ENCODE data around the gene CACNA1S. TPM values are rescaled to one million over a fixed set of nuclear protein-coding genes. Genes with fewer than 3 reads are reported as not detected.

CACNA1S gene
- polyA plus RNA-seq, 1 of the 3 experiments (the other 2 are of a cell fraction), result not detected

- H3K4me2 ChIP-seq, result peak overlapping the region; percentile 99
- peaks cover 11 to 16% of the 10 kb centered on the region in 2 experiments; a peak in 3 of 4 replicates for H3K4me1 ChIP-seq (ENCODE audit: control insufficient read depth in 1 of 2, insufficient read depth in 2 of 2, low read depth in 1 of 2, low read length in 1 of 2)
- ChIA-PET POLR2A (interaction anchor here (0.7 to 1.2 kb wide), 7 partner anchors 11 to 34 kb away, joined by 3 to 4 read pairs (median 3); no protein-coding TSS in a partner anchor), CTCF (interaction anchor here (0.6 to 3.0 kb wide), 10 partner anchors 13 to 207 kb away, joined by 3 to 15 read pairs (median 3); no protein-coding TSS in a partner anchor)
- no peaks in the 10 kb centered on the region for H4K20me1 ChIP-seq (ENCODE audit: insufficient read depth)
- no peak for DNase-seq
- no peaks in the 10 kb centered on the region for H3F3A ChIP-seq (replicated peaks; ENCODE audit: insufficient read depth)
- H3K4me3 ChIP-seq (ENCODE audit: low read depth in 2 of 2, low read length in 1 of 2), result peak overlapping the region; percentile 63 to 84
- no peaks in the 10 kb centered on the region for H3K9me2 ChIP-seq
- no peaks in the 10 kb centered on the region for H3K27me3 ChIP-seq (ENCODE audit: insufficient read depth)
- peaks cover 15% of the 10 kb centered on the region for H3K79me2 ChIP-seq (ENCODE audit: insufficient read depth)
- peak overlapping the region; percentile 75 for H3K9ac ChIP-seq
- WGBS (ENCODE audit: low lambda C conversion rate), result 5% methylated on average over 14 of the region's 37 CpGs
- H2AFZ ChIP-seq (ENCODE audit: low read depth), result peak overlapping the region; percentile 95
- no peak; the same call in 1 of the 2 replicates for TF ChIP-seq POLR2AphosphoS5 (IDR thresholded peaks at IDR 0.05; ENCODE audit: low read depth, low read length)
- no peak for TF ChIP-seq FOXM1 (IDR thresholded peaks at IDR 0.05; ENCODE audit: low read depth)
- peak; percentile 69; the same call in 1 of the 2 replicates for TF ChIP-seq YY1 (IDR thresholded peaks at IDR 0.05; ENCODE audit: low read depth)
- TF ChIP-seq NRF1 (IDR thresholded peaks at IDR 0.05; ENCODE audit: low read depth, low read length), result no peak
- TF ChIP-seq MEF2A (IDR thresholded peaks at IDR 0.05; ENCODE audit: borderline replicate concordance, low read depth), result no peak
- 0 out of 2 replicates have a peak, but pooled peaks have one; percentile 31 for TF ChIP-seq TAF1 (IDR thresholded peaks at IDR 0.05; ENCODE audit: borderline replicate concordance, low read depth, low read length)
- no peak for TF ChIP-seq TEAD4 (IDR thresholded peaks at IDR 0.05; ENCODE audit: borderline replicate concordance, insufficient read depth)
- peak; percentile 51 for TF ChIP-seq MXI1 (IDR thresholded peaks at IDR 0.05; ENCODE audit: low read depth, low read length)
- peaks cover 17 to 35% of the 10 kb centered on the region in 2 experiments for H3K36me3 ChIP-seq (replicated peaks in 1 of 2; ENCODE audit: control insufficient read depth in 1 of 2, insufficient read depth in 2 of 2, low read length in 1 of 2)
- H3K27ac ChIP-seq (ENCODE audit: low read depth in 2 of 2, low read length in 1 of 2), result peak overlapping the region in 1 of 2 experiments; percentile 86; a peak in 2 of 4 replicates
- H3K9me3 ChIP-seq, result no peaks in the 10 kb centered on the region
Measured at GRCh38 chr1:201153474-201154388, 41.5 kb upstream of the CACNA1S start.

- Histone ChIP-seq H3K79me2 (ENCODE audit: insufficient read depth) (peaks cover 15% of the 10 kb centered on the region), H3F3A (replicated peaks; ENCODE audit: insufficient read depth) (no peaks in the 10 kb centered on the region), H4K20me1 (ENCODE audit: insufficient read depth) (no peaks in the 10 kb centered on the region), H3K4me1 (ENCODE audit: control insufficient read depth in 1 of 2, insufficient read depth in 2 of 2, low read depth in 1 of 2, low read length in 1 of 2) (peaks cover 10 to 11% of the 10 kb centered on the region in 2 experiments; a peak in 3 of 4 replicates), H2AFZ (ENCODE audit: low read depth) (no peak overlapping the region), H3K4me2 (no peak overlapping the region), H3K9ac (no peak overlapping the region), H3K9me2 (no peaks in the 10 kb centered on the region), H3K9me3 (no peaks in the 10 kb centered on the region), H3K4me3 (ENCODE audit: low read depth in 2 of 2, low read length in 1 of 2) (no peak overlapping the region), H3K27me3 (ENCODE audit: insufficient read depth) (no peaks in the 10 kb centered on the region), H3K27ac (ENCODE audit: low read depth in 2 of 2, low read length in 1 of 2) (no peak overlapping the region), H3K36me3 (replicated peaks in 1 of 2; ENCODE audit: control insufficient read depth in 1 of 2, insufficient read depth in 2 of 2, low read length in 1 of 2) (peaks cover 35 to 73% of the 10 kb centered on the region in 2 experiments)
- WGBS (ENCODE audit: low lambda C conversion rate), result 74% methylated on average over 4 of the region's 4 CpGs
- TF ChIP-seq CTCF (IDR thresholded peaks at IDR 0.05), result peak; percentile 60
- TF ChIP-seq EP300 (IDR thresholded peaks at IDR 0.05; ENCODE audit: borderline replicate concordance in 1 of 2, low read depth in 1 of 2, low read length in 1 of 2), result no peak
- no peak for TF ChIP-seq CHD2 (IDR thresholded peaks at IDR 0.05; ENCODE audit: low read length, partially characterized antibody)
- peak; percentile 56 for TF ChIP-seq RAD21 (IDR thresholded peaks at IDR 0.05; ENCODE audit: low read length)
- TF ChIP-seq MAX (IDR thresholded peaks at IDR 0.05; ENCODE audit: low read depth), result no peak
- TF ChIP-seq SMC3 (IDR thresholded peaks at IDR 0.05; ENCODE audit: low read depth, low read length), result peak; percentile 56
- peak; percentile 20; the same call in 1 of the 2 replicates for TF ChIP-seq MXI1 (IDR thresholded peaks at IDR 0.05; ENCODE audit: low read depth, low read length)
- POLR2A ChIA-PET, result no interaction called here
- CTCF ChIA-PET, result interaction anchor here (0.6 to 4.6 kb wide), 14 partner anchors 9 to 212 kb away, joined by 3 to 26 read pairs (median 7); no protein-coding TSS in a partner anchor
- peak; percentile 69 for DNase-seq
Measured at GRCh38 chr1:201149400-201149799, 37.2 kb upstream of the CACNA1S start.

All from SK-N-SH (cell line).